B cell (primary cell): Measurements from ENCODE around the gene COG4. TPM values are rescaled to one million over a fixed set of nuclear protein-coding genes. Genes with fewer than 3 reads are reported as not detected.

Experiments
- ATAC-seq: fragments of 200-7000 bp; cut with Tn5 transposase; one replicate; pipeline ENCODE4 v1.10.0; 2021; ENCODE audit warnings: low read depth, mild to moderate bottlenecking, moderate number of reproducible peaks, moderate library complexity
- CTCF ChIA-PET: fragments of 350-600 bp; sonication (Branson Sonifier 250); formaldehyde crosslinking; loops from one replicate; lab custom pipeline; 2021; ENCODE audit warnings: antibody characterized with exemption, inconsistent platforms; lab: Charles Lee
- POLR2A ChIA-PET: fragments of 350-600 bp; sonication (Branson Sonifier 250); formaldehyde crosslinking; loops from one replicate; lab custom pipeline; 2021; ENCODE audit warnings: antibody characterized with exemption; lab: Charles Lee
- DNase-seq: peaks from one replicate; pipeline ENCODE4 v3.0.0; 2013
- H2AFZ ChIP-seq: 2 replicates; pipeline ENCODE4 v1.6.1; 2012; ENCODE audit warnings: mild to moderate bottlenecking, low read depth, low read length; ENCODE audit not compliant: insufficient read depth, poor library complexity, severe bottlenecking
- H3K27ac ChIP-seq, 2 donors: 1 replicate in 1 of 2; 2 replicates in 1 of 2; pipeline ENCODE4 v1.5.1; 2012 to 2013; ENCODE audit warnings: low read length in 2 of 2, mild to moderate bottlenecking in 2 of 2, moderate library complexity in 1 of 2
- H3K27me3 ChIP-seq, 4 experiments: fragments of 200-600 bp in 1 of 4; sonication (generic) in 1 of 4; replicated peaks in 1 of 4; 1 replicate in 2 of 4; 2 replicates in 2 of 4; pipeline versions ENCODE4 v1.6.1 to v1.7.0; 2013 to 2016; ENCODE audit warnings: low read length in 3 of 4, mild to moderate bottlenecking in 2 of 4, mixed read lengths in 1 of 4, moderate library complexity in 1 of 4; ENCODE audit not compliant: insufficient read depth in 4 of 4, control insufficient read depth in 3 of 4; ENCODE audit errors: control extremely low read depth in 1 of 4
- H3K36me3 ChIP-seq, 2 experiments: replicated peaks in 1 of 2; 1 replicate in 1 of 2; 2 replicates in 1 of 2; pipeline versions ENCODE4 v1.6.1 to v1.7.1; 2013; ENCODE audit warnings: low read length in 1 of 2; ENCODE audit not compliant: insufficient read depth in 2 of 2, control insufficient read depth in 1 of 2; ENCODE audit errors: control extremely low read depth in 1 of 2, extremely low read depth in 1 of 2
- H3K4me1 ChIP-seq, 2 donors: fragments of 200-600 bp in 1 of 2; sonication (generic) in 1 of 2; 1 replicate in 1 of 2; 2 replicates in 1 of 2; pipeline versions ENCODE4 v1.5.1 to v1.6.1; 2013 to 2017; ENCODE audit warnings: low read length in 2 of 2; ENCODE audit not compliant: control insufficient read depth in 2 of 2, insufficient read depth in 2 of 2
- H3K4me2 ChIP-seq: replicated peaks from 2 replicates; pipeline ENCODE3; 2012; ENCODE audit warnings: mild to moderate bottlenecking, low read depth, low read length; ENCODE audit not compliant: poor library complexity, severe bottlenecking
- H3K4me3 ChIP-seq, 5 experiments: fragments of 200-600 bp in 1 of 5; sonication (generic) in 1 of 5; 1 replicate in 3 of 5; 2 replicates in 2 of 5; pipeline versions ENCODE4 v1.5.1 to v1.7.0; 2011 to 2016; ENCODE audit warnings: low read length in 4 of 5, mild to moderate bottlenecking in 4 of 5, low read depth in 2 of 5, control low read depth in 1 of 5, moderate library complexity in 1 of 5; ENCODE audit not compliant: insufficient read depth in 1 of 5; ENCODE audit errors: control extremely low read depth in 1 of 5, extremely low read depth in 1 of 5
- H3K79me2 ChIP-seq: fragments of 200-600 bp; sonication (generic); one replicate; pipeline ENCODE4 v1.6.0; 2016; ENCODE audit warnings: low read length; ENCODE audit not compliant: control insufficient read depth, insufficient read depth
- H3K9ac ChIP-seq: fragments of 200-600 bp; sonication (generic); 2 replicates; pipeline ENCODE4 v1.6.1; 2017; ENCODE audit warnings: mild to moderate bottlenecking, low read length, moderate library complexity
- H3K9me3 ChIP-seq, 3 donors: one replicate each; pipeline versions ENCODE4 v1.6.1 to v1.7.1; 2013; ENCODE audit warnings: low read length in 2 of 3; ENCODE audit not compliant: control insufficient read depth in 2 of 3, insufficient read depth in 1 of 3; ENCODE audit errors: control extremely low read depth in 1 of 3
- H4K20me1 ChIP-seq: 2 replicates; pipeline ENCODE4 v1.6.0; 2012; ENCODE audit warnings: mild to moderate bottlenecking, low read length; ENCODE audit not compliant: insufficient read depth, control insufficient read depth, poor library complexity, severe bottlenecking
- H3K27ac Mint-ChIP-seq: one replicate; pipeline ENCODE4 v1.8.0; 2021; ENCODE audit warnings: mixed read lengths
- H3K27me3 Mint-ChIP-seq: one replicate; pipeline ENCODE4 v1.8.0; 2021; ENCODE audit warnings: mixed read lengths
- H3K4me1 Mint-ChIP-seq: one replicate; pipeline ENCODE4 v1.8.0; 2021; ENCODE audit warnings: mixed read lengths
- H3K4me3 Mint-ChIP-seq: one replicate; pipeline ENCODE4 v1.8.0; 2021; ENCODE audit warnings: mixed read lengths
- H3K9me3 Mint-ChIP-seq: one replicate; pipeline ENCODE4 v1.8.0; 2022; ENCODE audit warnings: mixed read lengths; ENCODE audit not compliant: insufficient read depth
- EZH2 ChIP-seq: IDR thresholded peaks from 2 replicates; pipeline ENCODE4 v1.6.1; 2012; ENCODE audit warnings: borderline replicate concordance, low read depth, mild to moderate bottlenecking, moderate library complexity, low read length; ENCODE audit not compliant: insufficient read depth, poor library complexity, severe bottlenecking
- WGBS: methylation state at CpG from one replicate; pipeline ENCODE4 v1.1.5; 2013; ENCODE audit warnings: missing lambda C conversion rate; ENCODE audit not compliant: insufficient coverage; 5-methylcytosine and 5-hydroxymethylcytosine counted together
- intact Hi-C: fragments of 100-400 bp; cut with micrococcal nuclease; formaldehyde crosslinking; loops from one replicate; pipeline ENCODE4 v1.10.0; 2022
- polyA plus RNA-seq: library from polyadenylated mRNA; depleted of rRNA; stranded (reverse); fragments of >200 nt; gene quantifications from 2 replicates; pipeline ENCODE4 v1.2.3, GENCODE V29; 2012
- total RNA-seq, 2 donors: library from RNA; stranded (reverse); fragments of 120-200 nt in 1 of 2; gene quantifications; 1 replicate in 1 of 2; 2 replicates in 1 of 2; pipeline versions ENCODE4 v1.2.3 to v1.2.4, GENCODE V29; 2013 to 2022
- TF ChIP-seq, protein P1 (sequence below): fragments of 200-600 bp; IDR thresholded peaks from one replicate; pipeline ENCODE4 v1.8.0; 2022; ENCODE audit warnings: antibody characterized with exemption, mild to moderate bottlenecking

COG4 gene
- total and polyA plus RNA-seq, 2 donors (not counting 1 experiment from before 2014, with no cell fraction given), result 49.4 to 60.6 TPM

DNA sequence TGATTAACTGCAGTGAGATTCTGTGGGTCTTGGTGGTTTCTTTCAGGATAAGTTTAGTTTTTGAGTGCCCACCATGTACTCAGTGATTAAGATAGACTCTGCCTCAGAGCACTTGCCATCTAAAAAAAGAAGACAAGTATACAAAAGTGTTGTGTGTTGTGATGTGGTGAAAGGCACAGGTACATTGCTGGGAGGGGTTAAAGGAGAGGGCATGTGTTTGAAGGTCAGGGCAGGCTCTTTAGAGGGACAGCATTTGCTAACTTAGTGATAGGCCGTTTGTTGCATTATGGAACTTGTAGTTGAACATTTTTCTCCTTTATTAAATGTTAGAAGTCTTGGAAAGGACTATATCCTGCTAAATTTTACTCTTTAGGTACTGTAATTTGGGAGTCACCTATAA, 26.7 kb upstream of the COG4 start:
- Mint-ChIP-seq H3K9me3 (no peaks in the 10 kb centered on the region), H3K4me1 (no peaks in the 10 kb centered on the region), H3K4me3 (no peak overlapping the region), H3K27me3 (no peaks in the 10 kb centered on the region), H3K27ac (no peak overlapping the region)
- TF ChIP-seq, protein P1, sequence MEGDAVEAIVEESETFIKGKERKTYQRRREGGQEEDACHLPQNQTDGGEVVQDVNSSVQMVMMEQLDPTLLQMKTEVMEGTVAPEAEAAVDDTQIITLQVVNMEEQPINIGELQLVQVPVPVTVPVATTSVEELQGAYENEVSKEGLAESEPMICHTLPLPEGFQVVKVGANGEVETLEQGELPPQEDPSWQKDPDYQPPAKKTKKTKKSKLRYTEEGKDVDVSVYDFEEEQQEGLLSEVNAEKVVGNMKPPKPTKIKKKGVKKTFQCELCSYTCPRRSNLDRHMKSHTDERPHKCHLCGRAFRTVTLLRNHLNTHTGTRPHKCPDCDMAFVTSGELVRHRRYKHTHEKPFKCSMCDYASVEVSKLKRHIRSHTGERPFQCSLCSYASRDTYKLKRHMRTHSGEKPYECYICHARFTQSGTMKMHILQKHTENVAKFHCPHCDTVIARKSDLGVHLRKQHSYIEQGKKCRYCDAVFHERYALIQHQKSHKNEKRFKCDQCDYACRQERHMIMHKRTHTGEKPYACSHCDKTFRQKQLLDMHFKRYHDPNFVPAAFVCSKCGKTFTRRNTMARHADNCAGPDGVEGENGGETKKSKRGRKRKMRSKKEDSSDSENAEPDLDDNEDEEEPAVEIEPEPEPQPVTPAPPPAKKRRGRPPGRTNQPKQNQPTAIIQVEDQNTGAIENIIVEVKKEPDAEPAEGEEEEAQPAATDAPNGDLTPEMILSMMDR, result no peak
- no peak for TF ChIP-seq EZH2
- no CpG with 5 or more reads among the region's 1 CpG for WGBS
- H2AFZ ChIP-seq, result no peak overlapping the region
- no peak overlapping the region for H3K9ac ChIP-seq
- H3K27me3 ChIP-seq, result no peaks in the 10 kb centered on the region
- H4K20me1 ChIP-seq, result peaks cover 81% of the 10 kb centered on the region
- DNase-seq (no peak), ATAC-seq (no peak)
- no peak overlapping the region for H3K27ac ChIP-seq
- POLR2A ChIA-PET, result no interaction called here
- H3K79me2 ChIP-seq, result peaks cover 44% of the 10 kb centered on the region
- H3K36me3 ChIP-seq, result peaks cover 19 to 88% of the 10 kb centered on the region in 2 experiments
- intact Hi-C loops, result no loop called here
- no peak overlapping the region for H3K4me2 ChIP-seq
- no peaks in the 10 kb centered on the region for H3K9me3 ChIP-seq
- H3K4me1 ChIP-seq, result no peaks in the 10 kb centered on the region
- CTCF ChIA-PET, result no interaction called here
- H3K4me3 ChIP-seq, result no peak overlapping the region

DNA sequence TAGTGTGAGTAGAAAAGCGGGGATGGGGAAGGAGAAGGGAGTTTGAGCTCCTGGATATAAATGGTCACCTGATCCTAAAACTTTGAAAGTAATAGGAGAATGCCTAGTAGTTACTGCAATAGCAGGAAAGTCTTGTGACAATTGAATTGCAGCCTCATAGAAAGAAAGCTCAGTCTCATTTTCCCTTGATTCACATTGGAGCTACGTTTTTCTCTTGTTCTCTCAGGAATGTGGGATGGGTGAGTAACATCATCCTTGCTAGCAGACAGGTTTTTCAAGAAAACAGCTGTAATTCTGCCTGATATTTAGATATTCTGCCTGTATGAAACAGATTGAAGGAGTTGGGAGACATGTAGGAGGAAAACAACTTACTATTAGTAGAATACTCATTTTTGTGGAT, 25.6 kb upstream of the COG4 start:
- no peak for TF ChIP-seq EZH2
- TF ChIP-seq, protein P1, result no peak
- H3K9ac ChIP-seq, result no peak overlapping the region
- no peaks in the 10 kb centered on the region for H3K27me3 Mint-ChIP-seq
- peaks cover 22 to 88% of the 10 kb centered on the region in 2 experiments for H3K36me3 ChIP-seq
- intact Hi-C loops, result no loop called here
- ATAC-seq, result no peak
- no peak overlapping the region for H3K4me3 ChIP-seq
- ChIA-PET CTCF (interaction anchor here (0.6 to 1.5 kb wide), 3 partner anchors 8 to 53 kb away, joined by 3 to 4 read pairs (median 3); no protein-coding TSS in a partner anchor), POLR2A (no interaction called here)
- no peaks in the 10 kb centered on the region for H3K4me1 Mint-ChIP-seq
- no peak overlapping the region for H3K27ac Mint-ChIP-seq
- no peaks in the 10 kb centered on the region for H3K9me3 Mint-ChIP-seq
- H3K4me2 ChIP-seq, result no peak overlapping the region
- no peak overlapping the region for H2AFZ ChIP-seq
- H3K27ac ChIP-seq, result no peak overlapping the region
- 100% methylated on average over 1 of the region's 2 CpGs for WGBS
- no peak for DNase-seq
- peaks cover 48% of the 10 kb centered on the region for H3K79me2 ChIP-seq
- no peaks in the 10 kb centered on the region for H3K27me3 ChIP-seq
- no peak overlapping the region for H3K4me3 Mint-ChIP-seq
- H3K4me1 ChIP-seq, result no peaks in the 10 kb centered on the region
- peaks cover 77% of the 10 kb centered on the region for H4K20me1 ChIP-seq
- no peaks in the 10 kb centered on the region for H3K9me3 ChIP-seq
